Keratinocyte (primary cell): ENCODE measurements around the gene USP48.

Experiments
- EZH2 ChIP-seq: IDR thresholded peaks from one replicate; pipeline ENCODE4 v1.6.1; 2012; ENCODE audit warnings: inconsistent platforms, mild to moderate bottlenecking, low read length, moderate library complexity
- TF ChIP-seq, protein P1 (sequence below), 3 experiments: IDR thresholded peaks in 1 of 3; conservative IDR thresholded peaks in 1 of 3; optimal IDR thresholded peaks in 1 of 3; 2 replicates in 2 of 3; 3 replicates in 1 of 3; pipeline versions ENCODE3 to v1.5.1; 2011; ENCODE audit warnings: low read length in 3 of 3, mild to moderate bottlenecking in 3 of 3, moderate library complexity in 2 of 3, control low read depth in 1 of 3, inconsistent platforms in 1 of 3; ENCODE audit not compliant: insufficient read depth in 2 of 3; ENCODE audit errors: extremely low read depth in 1 of 3

DNA sequence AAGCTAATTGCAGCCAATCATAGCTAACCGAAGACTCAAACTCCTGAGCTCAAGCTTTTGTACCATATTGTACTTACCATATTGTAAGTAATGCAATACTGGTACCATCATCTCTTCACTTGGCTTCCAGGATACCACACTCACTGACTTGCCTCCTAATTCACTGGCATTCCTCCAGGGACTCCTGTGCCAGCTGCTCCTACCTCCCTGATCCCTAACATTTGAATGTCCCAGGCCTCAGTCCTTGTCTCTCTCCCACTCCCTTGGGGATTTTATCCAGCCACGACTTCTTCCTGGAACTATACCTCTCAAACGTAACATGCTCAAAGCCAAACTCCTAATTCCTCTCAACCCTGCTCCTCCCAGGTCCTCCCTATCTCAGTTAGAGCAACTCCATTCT, 33.8 kb downstream of the USP48 start:
- TF ChIP-seq EZH2, result no peak
- TF ChIP-seq, protein P1, sequence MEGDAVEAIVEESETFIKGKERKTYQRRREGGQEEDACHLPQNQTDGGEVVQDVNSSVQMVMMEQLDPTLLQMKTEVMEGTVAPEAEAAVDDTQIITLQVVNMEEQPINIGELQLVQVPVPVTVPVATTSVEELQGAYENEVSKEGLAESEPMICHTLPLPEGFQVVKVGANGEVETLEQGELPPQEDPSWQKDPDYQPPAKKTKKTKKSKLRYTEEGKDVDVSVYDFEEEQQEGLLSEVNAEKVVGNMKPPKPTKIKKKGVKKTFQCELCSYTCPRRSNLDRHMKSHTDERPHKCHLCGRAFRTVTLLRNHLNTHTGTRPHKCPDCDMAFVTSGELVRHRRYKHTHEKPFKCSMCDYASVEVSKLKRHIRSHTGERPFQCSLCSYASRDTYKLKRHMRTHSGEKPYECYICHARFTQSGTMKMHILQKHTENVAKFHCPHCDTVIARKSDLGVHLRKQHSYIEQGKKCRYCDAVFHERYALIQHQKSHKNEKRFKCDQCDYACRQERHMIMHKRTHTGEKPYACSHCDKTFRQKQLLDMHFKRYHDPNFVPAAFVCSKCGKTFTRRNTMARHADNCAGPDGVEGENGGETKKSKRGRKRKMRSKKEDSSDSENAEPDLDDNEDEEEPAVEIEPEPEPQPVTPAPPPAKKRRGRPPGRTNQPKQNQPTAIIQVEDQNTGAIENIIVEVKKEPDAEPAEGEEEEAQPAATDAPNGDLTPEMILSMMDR (optimal IDR thresholded peaks at IDR 0.05 in 1 of 3, IDR thresholded peaks at IDR 0.05 in 1 of 3, conservative IDR thresholded peaks at IDR 0.05 in 1 of 3; ENCODE audit: extremely low read depth in 1 of 3, insufficient read depth in 2 of 3, low read length in 3 of 3), result no peak
